Caco-2 (cell line): ENCODE results near the gene CLSTN2. TPM values are rescaled to one million over a fixed set of nuclear protein-coding genes. Genes with fewer than 3 reads are reported as not detected.

Experiments
- BruUV-seq: library from RNA; stranded (reverse); fragments of 400-500 nt; replicated peaks from 2 replicates; lab custom pipeline; 2021; lab: Mats Ljungman, UMichigan
- CTCF ChIA-PET: fragments of 300-600 bp; sonication (Branson Sonifier 250); formaldehyde crosslinking; loops from one replicate; lab custom pipeline; 2022; ENCODE audit warnings: antibody characterized with exemption; lab: Charles Lee
- POLR2A ChIA-PET: fragments of 300-600 bp; sonication (Branson Sonifier 250); formaldehyde crosslinking; loops from one replicate; lab custom pipeline; 2022; ENCODE audit warnings: antibody characterized with exemption; lab: Charles Lee
- DNase-seq, 2 experiments: peaks; one replicate each; pipeline versions ENCODE4 v3.0.0 to v3.0.0-alpha.2; 2020 to 2022
- H3K27me3 ChIP-seq: replicated peaks from 2 replicates; pipeline ENCODE4 v1.6.0; 2011; ENCODE audit warnings: low read length; ENCODE audit not compliant: control insufficient read depth, insufficient read depth
- H3K36me3 ChIP-seq: 2 replicates; pipeline ENCODE4 v1.5.1; 2011; ENCODE audit warnings: low read length; ENCODE audit not compliant: control insufficient read depth, insufficient read depth
- H3K4me1 ChIP-seq: fragments of 250-450 bp; sonication (Bioruptor Pico); 2 replicates; pipeline ENCODE4 v1.5.1; 2020; ENCODE audit warnings: mild to moderate bottlenecking
- H3K4me3 ChIP-seq: 2 replicates; pipeline ENCODE4 v1.5.1; 2011; ENCODE audit warnings: low read depth, mild to moderate bottlenecking, control low read depth, low read length
- H3K9me3 ChIP-seq: fragments of 250-450 bp; sonication (Bioruptor Pico); 2 replicates; pipeline ENCODE4 v1.5.1; 2020; ENCODE audit warnings: mild to moderate bottlenecking, moderate library complexity
- H3K27ac Mint-ChIP-seq: one replicate; pipeline ENCODE4 v1.8.0; 2022; ENCODE audit warnings: mixed read lengths; ENCODE audit not compliant: unreplicated experiment
- H3K27me3 Mint-ChIP-seq: one replicate; pipeline ENCODE4 v1.8.0; 2022; ENCODE audit warnings: mixed read lengths; ENCODE audit not compliant: insufficient read depth, unreplicated experiment
- H3K36me3 Mint-ChIP-seq: one replicate; pipeline ENCODE4 v1.8.0; 2022; ENCODE audit warnings: mild to moderate bottlenecking, mixed read lengths; ENCODE audit not compliant: insufficient read depth, unreplicated experiment
- H3K4me1 Mint-ChIP-seq: one replicate; pipeline ENCODE4 v1.8.0; 2022; ENCODE audit warnings: low read depth, mixed read lengths; ENCODE audit not compliant: unreplicated experiment
- H3K4me3 Mint-ChIP-seq: one replicate; pipeline ENCODE4 v1.8.0; 2022; ENCODE audit warnings: mild to moderate bottlenecking, moderate library complexity, mixed read lengths; ENCODE audit not compliant: unreplicated experiment
- H3K9me3 Mint-ChIP-seq: one replicate; pipeline ENCODE4 v1.8.0; 2022; ENCODE audit warnings: mixed read lengths; ENCODE audit not compliant: unreplicated experiment
- intact Hi-C: fragments of 100-400 bp; cut with micrococcal nuclease; formaldehyde crosslinking; loops from one replicate; pipeline ENCODE4 v1.10.0; 2022; ENCODE audit not compliant: unreplicated experiment
- total RNA-seq: library from RNA; stranded (reverse); gene quantifications from 2 replicates; pipeline ENCODE4 v1.2.3, GENCODE V29; 2022
- TF ChIP-seq, protein P1 (sequence below), 2 experiments: fragments of 200-600 bp in 1 of 2; IDR thresholded peaks; 1 replicate in 1 of 2; 2 replicates in 1 of 2; pipeline versions ENCODE4 v1.5.1 to v1.8.0; 2011 to 2022; ENCODE audit warnings: antibody characterized with exemption in 1 of 2, control low read depth in 1 of 2, inconsistent platforms in 1 of 2, low read depth in 1 of 2, low read length in 1 of 2, mild to moderate bottlenecking in 1 of 2, moderate library complexity in 1 of 2; ENCODE audit not compliant: insufficient read depth in 1 of 2, severe bottlenecking in 1 of 2, unreplicated experiment in 1 of 2

The CLSTN2 gene
- total RNA-seq, 1 experiment from 2014 or later: 26.1 TPM

GRCh38 chr3:139948898-139949297 lies 13.9 kb downstream of the CLSTN2 start:
- Histone ChIP-seq H3K27me3 (no peaks in the 10 kb centered on the region), H3K4me1 (no peaks in the 10 kb centered on the region), H3K9me3 (no peaks in the 10 kb centered on the region), H3K36me3 (no peaks in the 10 kb centered on the region), H3K4me3 (no peak overlapping the region)
- Mint-ChIP-seq H3K27me3 (peaks cover 7% of the 10 kb centered on the region), H3K27ac (no peak overlapping the region), H3K36me3 (no peaks in the 10 kb centered on the region), H3K9me3 (no peaks in the 10 kb centered on the region), H3K4me3 (no peak overlapping the region), H3K4me1 (no peaks in the 10 kb centered on the region)
- DNase-seq: no peak
- TF ChIP-seq, protein P1, sequence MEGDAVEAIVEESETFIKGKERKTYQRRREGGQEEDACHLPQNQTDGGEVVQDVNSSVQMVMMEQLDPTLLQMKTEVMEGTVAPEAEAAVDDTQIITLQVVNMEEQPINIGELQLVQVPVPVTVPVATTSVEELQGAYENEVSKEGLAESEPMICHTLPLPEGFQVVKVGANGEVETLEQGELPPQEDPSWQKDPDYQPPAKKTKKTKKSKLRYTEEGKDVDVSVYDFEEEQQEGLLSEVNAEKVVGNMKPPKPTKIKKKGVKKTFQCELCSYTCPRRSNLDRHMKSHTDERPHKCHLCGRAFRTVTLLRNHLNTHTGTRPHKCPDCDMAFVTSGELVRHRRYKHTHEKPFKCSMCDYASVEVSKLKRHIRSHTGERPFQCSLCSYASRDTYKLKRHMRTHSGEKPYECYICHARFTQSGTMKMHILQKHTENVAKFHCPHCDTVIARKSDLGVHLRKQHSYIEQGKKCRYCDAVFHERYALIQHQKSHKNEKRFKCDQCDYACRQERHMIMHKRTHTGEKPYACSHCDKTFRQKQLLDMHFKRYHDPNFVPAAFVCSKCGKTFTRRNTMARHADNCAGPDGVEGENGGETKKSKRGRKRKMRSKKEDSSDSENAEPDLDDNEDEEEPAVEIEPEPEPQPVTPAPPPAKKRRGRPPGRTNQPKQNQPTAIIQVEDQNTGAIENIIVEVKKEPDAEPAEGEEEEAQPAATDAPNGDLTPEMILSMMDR (IDR thresholded peaks at IDR 0.05; ENCODE audit: insufficient read depth in 1 of 2, low read depth in 1 of 2, low read length in 1 of 2, severe bottlenecking in 1 of 2, unreplicated experiment in 1 of 2): no peak
- ChIA-PET POLR2A (no interaction called here), CTCF (no interaction called here)
- intact Hi-C loops: no loop called here
- BruUV-seq: no TSS peak

- H3K36me3 Mint-ChIP-seq: no peaks in the 10 kb centered on the region
- H3K4me1 Mint-ChIP-seq: no peaks in the 10 kb centered on the region
- no TSS peak for BruUV-seq
- Histone ChIP-seq H3K27me3 (no peaks in the 10 kb centered on the region), H3K9me3 (no peaks in the 10 kb centered on the region), H3K36me3 (no peaks in the 10 kb centered on the region), H3K4me1 (no peaks in the 10 kb centered on the region), H3K4me3 (no peak overlapping the region)
- no peaks in the 10 kb centered on the region for H3K9me3 Mint-ChIP-seq
- no peak overlapping the region for H3K4me3 Mint-ChIP-seq
- no peak overlapping the region for H3K27ac Mint-ChIP-seq
- intact Hi-C loops: no loop called here
- TF ChIP-seq, protein P1 (IDR thresholded peaks at IDR 0.05; ENCODE audit: insufficient read depth in 1 of 2, low read depth in 1 of 2, low read length in 1 of 2, severe bottlenecking in 1 of 2, unreplicated experiment in 1 of 2): no peak
- ChIA-PET CTCF (no interaction called here), POLR2A (no interaction called here)
- no peak for DNase-seq
- H3K27me3 Mint-ChIP-seq: peaks cover 7% of the 10 kb centered on the region
Observed at GRCh38 chr3:139953131-139953910, 18.3 kb downstream of the CLSTN2 start.

DNA sequence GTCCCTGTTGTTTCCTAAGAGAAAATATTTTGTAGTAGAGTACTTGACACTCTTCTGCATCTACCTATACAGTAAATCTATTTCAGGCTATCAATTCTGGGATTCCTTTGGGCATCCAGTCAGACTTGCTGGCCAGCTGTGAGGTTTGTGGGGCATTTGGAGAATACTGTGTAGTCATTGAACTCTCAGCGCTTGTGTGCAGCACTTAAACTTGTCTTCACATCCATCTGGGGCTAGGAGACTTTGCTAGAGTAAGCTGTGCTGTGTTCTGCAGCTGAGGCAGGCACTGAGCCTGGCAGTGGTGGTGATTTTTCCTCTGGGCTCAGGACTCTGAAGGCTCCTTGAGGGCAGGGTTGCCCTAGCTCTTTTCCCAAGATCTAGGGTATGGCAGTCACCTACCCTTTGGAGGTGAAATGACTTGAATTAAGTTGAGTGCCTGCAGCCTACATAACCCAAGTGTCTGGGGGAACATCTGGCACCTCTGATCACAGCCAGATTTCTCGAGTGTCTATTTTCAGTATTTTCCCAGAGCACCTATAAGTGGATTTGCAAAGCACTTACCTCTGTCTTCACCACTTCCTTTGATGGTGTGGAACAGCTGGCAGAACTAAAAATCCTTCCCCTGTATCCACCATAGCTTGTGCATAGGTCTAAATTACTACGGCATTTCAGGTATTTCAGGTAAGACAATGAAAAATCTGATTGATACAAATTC lies 19.3 kb downstream of the CLSTN2 start:
- TF ChIP-seq, protein P1 (IDR thresholded peaks at IDR 0.05; ENCODE audit: insufficient read depth in 1 of 2, low read depth in 1 of 2, low read length in 1 of 2, severe bottlenecking in 1 of 2, unreplicated experiment in 1 of 2): no peak

More for the DNA sequence above, 19.3 kb downstream of the CLSTN2 start:
- Histone ChIP-seq H3K4me1 (no peaks in the 10 kb centered on the region), H3K36me3 (no peaks in the 10 kb centered on the region), H3K4me3 (no peak overlapping the region), H3K9me3 (no peaks in the 10 kb centered on the region), H3K27me3 (no peaks in the 10 kb centered on the region)
- ChIA-PET CTCF (no interaction called here), POLR2A (no interaction called here)
- no TSS peak for BruUV-seq
- Mint-ChIP-seq H3K27me3 (peaks cover 3% of the 10 kb centered on the region), H3K36me3 (no peaks in the 10 kb centered on the region), H3K4me1 (no peaks in the 10 kb centered on the region), H3K27ac (no peak overlapping the region), H3K4me3 (no peak overlapping the region), H3K9me3 (no peaks in the 10 kb centered on the region)
- intact Hi-C loops: no loop called here
- DNase-seq: no peak
